Measurements from ENCODE around the gene CSN3.
"Not testable (repeated sequence)": the region's sequence is repeated elsewhere in the genome, so short reads cannot be mapped to it uniquely, and the experiment has no call there.

DNA sequence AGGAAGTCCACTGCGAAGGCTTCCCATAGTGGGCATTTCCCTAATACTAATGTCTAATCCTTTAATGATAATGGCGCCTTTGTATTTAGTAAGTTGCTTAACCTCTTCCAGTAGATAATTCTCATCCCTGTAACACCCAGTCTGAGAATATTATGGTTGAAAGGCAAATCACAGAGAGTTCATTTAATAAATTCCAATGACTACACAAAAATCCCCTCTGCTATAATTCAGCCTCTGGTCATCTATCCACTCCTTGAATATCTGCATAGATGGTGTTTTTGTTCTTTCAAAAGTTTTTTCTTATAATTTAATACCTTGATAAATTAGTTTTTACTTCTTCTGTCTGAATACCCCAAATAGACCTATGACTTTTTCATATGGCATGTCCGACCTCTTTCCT, 21.0 kb upstream of the CSN3 start:
- TF ChIP-seq JUND (IDR thresholded peaks at IDR 0.05; ENCODE audit: low read depth, low read length); ZBTB33 (IDR thresholded peaks at IDR 0.05); EZH2 (IDR thresholded peaks at IDR 0.05; ENCODE audit: borderline replicate concordance, control insufficient read depth, low read depth, low read length); NKRF (conservative IDR thresholded peaks at IDR 0.05); POLR2A (IDR thresholded peaks at IDR 0.05; ENCODE audit: low read depth, low read length); TBL1XR1 (IDR thresholded peaks at IDR 0.05; ENCODE audit: low read depth, low read length); NFYB (IDR thresholded peaks at IDR 0.05; ENCODE audit: insufficient read depth, low read depth, low read length); E2F4 (IDR thresholded peaks at IDR 0.05; ENCODE audit: low read depth, low read length); SP1 (IDR thresholded peaks at IDR 0.05; ENCODE audit: low read depth, low read length); SRF (IDR thresholded peaks at IDR 0.05; ENCODE audit: low read depth in 2 of 2, low read length in 2 of 2); KDM1A (IDR thresholded peaks at IDR 0.05; ENCODE audit: borderline replicate concordance); POLR2AphosphoS5 (IDR thresholded peaks at IDR 0.05; ENCODE audit: low read length); FOXK2 (IDR thresholded peaks at IDR 0.05): not testable (repeated sequence)
- TF ChIP-seq, protein P1, sequence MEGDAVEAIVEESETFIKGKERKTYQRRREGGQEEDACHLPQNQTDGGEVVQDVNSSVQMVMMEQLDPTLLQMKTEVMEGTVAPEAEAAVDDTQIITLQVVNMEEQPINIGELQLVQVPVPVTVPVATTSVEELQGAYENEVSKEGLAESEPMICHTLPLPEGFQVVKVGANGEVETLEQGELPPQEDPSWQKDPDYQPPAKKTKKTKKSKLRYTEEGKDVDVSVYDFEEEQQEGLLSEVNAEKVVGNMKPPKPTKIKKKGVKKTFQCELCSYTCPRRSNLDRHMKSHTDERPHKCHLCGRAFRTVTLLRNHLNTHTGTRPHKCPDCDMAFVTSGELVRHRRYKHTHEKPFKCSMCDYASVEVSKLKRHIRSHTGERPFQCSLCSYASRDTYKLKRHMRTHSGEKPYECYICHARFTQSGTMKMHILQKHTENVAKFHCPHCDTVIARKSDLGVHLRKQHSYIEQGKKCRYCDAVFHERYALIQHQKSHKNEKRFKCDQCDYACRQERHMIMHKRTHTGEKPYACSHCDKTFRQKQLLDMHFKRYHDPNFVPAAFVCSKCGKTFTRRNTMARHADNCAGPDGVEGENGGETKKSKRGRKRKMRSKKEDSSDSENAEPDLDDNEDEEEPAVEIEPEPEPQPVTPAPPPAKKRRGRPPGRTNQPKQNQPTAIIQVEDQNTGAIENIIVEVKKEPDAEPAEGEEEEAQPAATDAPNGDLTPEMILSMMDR (IDR thresholded peaks at IDR 0.05 in 2 of 3, conservative IDR thresholded peaks at IDR 0.05 in 1 of 3; ENCODE audit: control insufficient read depth in 2 of 3, extremely low read depth in 1 of 3, insufficient read depth in 1 of 3, low read depth in 3 of 3, low read length in 3 of 3) = not testable (repeated sequence)

Measured in GM12878 (cell line).